ENCODE measurements around the gene PALS2.

The PALS2 gene

GRCh38 chr7:24573554-24574338 is 494 bp downstream of the PALS2 start:
- peak overlapping the region; percentile 82 for H3K4me3 ChIP-seq (ENCODE audit: low read length)

DNA sequence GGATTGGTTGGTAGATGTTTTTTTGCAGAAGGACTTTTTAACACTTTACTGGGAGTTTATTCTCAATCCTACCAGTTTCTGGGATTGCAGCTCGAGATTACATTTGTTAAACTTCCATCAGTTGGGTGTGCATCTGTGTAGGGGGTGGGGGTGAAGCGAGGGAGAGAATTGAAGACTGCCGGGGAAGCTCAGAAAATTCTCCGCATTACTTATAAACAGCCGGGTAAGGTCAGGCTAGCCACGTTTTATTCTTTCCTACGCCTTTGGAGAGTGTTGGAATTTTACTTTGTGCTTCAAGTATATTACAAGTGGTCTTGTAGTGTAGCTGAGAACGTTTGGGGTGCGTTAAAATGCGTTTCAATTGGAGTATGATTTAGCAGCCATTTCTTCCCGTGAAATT is 1.1 kb downstream of the PALS2 start:
- DNase-seq (ENCODE audit: low read depth) = peak; percentile 15
- H3K4me3 ChIP-seq (ENCODE audit: low read length) = peak overlapping the region; percentile 82
- TF ChIP-seq, protein P1, sequence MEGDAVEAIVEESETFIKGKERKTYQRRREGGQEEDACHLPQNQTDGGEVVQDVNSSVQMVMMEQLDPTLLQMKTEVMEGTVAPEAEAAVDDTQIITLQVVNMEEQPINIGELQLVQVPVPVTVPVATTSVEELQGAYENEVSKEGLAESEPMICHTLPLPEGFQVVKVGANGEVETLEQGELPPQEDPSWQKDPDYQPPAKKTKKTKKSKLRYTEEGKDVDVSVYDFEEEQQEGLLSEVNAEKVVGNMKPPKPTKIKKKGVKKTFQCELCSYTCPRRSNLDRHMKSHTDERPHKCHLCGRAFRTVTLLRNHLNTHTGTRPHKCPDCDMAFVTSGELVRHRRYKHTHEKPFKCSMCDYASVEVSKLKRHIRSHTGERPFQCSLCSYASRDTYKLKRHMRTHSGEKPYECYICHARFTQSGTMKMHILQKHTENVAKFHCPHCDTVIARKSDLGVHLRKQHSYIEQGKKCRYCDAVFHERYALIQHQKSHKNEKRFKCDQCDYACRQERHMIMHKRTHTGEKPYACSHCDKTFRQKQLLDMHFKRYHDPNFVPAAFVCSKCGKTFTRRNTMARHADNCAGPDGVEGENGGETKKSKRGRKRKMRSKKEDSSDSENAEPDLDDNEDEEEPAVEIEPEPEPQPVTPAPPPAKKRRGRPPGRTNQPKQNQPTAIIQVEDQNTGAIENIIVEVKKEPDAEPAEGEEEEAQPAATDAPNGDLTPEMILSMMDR (IDR thresholded peaks at IDR 0.05; ENCODE audit: insufficient read depth, low read depth, low read length, missing control alignments) = no peak

More at GRCh38 chr7:24573554-24574338, 494 bp downstream of the PALS2 start:
- TF ChIP-seq, protein P1 (IDR thresholded peaks at IDR 0.05; ENCODE audit: insufficient read depth, low read depth, low read length, missing control alignments) = no peak
- peak; percentile 67 for DNase-seq (ENCODE audit: low read depth)

DNA sequence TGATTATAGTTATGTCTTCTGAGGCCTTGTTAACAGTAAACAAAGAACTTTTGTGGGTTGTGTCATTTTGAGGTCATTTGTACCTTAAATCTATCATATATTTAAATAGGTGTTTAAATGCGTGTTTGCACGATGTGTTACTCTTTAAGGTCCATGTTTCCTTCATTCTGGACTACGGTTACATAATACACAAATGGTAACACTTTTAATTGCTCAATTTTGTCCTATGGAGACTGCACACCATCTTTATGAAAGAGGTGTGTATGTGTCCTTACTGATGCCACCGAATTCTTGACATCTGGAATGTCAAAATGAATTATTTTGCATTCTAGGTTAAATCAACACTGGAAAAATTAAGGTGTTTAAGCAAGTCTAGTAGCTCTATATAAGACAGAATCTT is 1.7 kb downstream of the PALS2 start:
- DNase-seq (ENCODE audit: low read depth) = peak; percentile 4
- peak overlapping the region; percentile 82 for H3K4me3 ChIP-seq (ENCODE audit: low read length)
- TF ChIP-seq, protein P1 (IDR thresholded peaks at IDR 0.05; ENCODE audit: insufficient read depth, low read depth, low read length, missing control alignments) = no peak

- H3K4me3 ChIP-seq (ENCODE audit: low read length) = no peak overlapping the region
- DNase-seq (ENCODE audit: low read depth) = peak; percentile 73
- TF ChIP-seq, protein P1 (IDR thresholded peaks at IDR 0.05; ENCODE audit: insufficient read depth, low read depth, low read length, missing control alignments) = peak; percentile 71
Observed at GRCh38 chr7:24576171-24577025, 3.1 kb downstream of the PALS2 start.

DNA sequence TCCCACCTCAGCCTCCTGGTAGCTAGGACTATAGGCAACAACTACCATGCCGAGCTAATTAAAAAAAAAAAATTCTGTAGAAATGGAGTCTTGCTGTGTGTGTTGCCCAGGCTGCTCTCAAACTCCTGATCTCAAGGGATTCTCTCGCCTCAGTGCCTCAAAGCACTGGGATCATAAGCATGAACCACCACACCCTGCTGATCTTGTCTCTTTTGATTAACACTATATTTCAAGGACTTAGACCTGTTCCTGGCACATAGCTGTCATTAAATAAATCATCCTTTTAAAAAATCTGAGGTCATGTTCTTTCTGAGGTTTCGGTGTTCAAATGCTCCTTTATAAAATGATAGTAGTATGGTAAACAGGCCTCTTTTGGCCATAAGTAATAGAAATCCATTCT is 4.8 kb downstream of the PALS2 start:
- no peak for DNase-seq (ENCODE audit: low read depth)
- TF ChIP-seq, protein P1 (IDR thresholded peaks at IDR 0.05; ENCODE audit: insufficient read depth, low read depth, low read length, missing control alignments) = no peak
- H3K4me3 ChIP-seq (ENCODE audit: low read length) = no peak overlapping the region

GRCh38 chr7:24580283-24580946 is 7.2 kb downstream of the PALS2 start:
- H3K4me3 ChIP-seq (ENCODE audit: low read length) = no peak overlapping the region
- TF ChIP-seq, protein P1 (IDR thresholded peaks at IDR 0.05; ENCODE audit: insufficient read depth, low read depth, low read length, missing control alignments) = no peak
- DNase-seq (ENCODE audit: low read depth) = peak; percentile 44

Data from epithelial cell of esophagus (primary cell).